HL-60 (cell line): ENCODE results near the gene SIGLEC8.
A peak's percentile ranks its signal among the peaks of the same experiment; 100 is the strongest.
"Not testable (repeated sequence)": the region's sequence is repeated elsewhere in the genome, so short reads cannot be mapped to it uniquely, and the experiment has no call there.

Experiments
- DNase-seq, 2 experiments: peaks; one replicate each; pipeline ENCODE4 v3.0.0-alpha.2; 2010 to 2020; ENCODE audit warnings: low read depth in 1 of 2, low spot score in 1 of 2
- H3K27ac ChIP-seq: fragments of 250-450 bp; sonication (Bioruptor Pico); replicated peaks from 2 replicates; pipeline ENCODE4 v1.5.1; 2020; ENCODE audit warnings: mild to moderate bottlenecking, moderate library complexity
- H3K27me3 ChIP-seq: fragments of 250-450 bp; sonication (Bioruptor Pico); 2 replicates; pipeline ENCODE4 v1.5.1; 2021; ENCODE audit warnings: mild to moderate bottlenecking, moderate library complexity; ENCODE audit not compliant: insufficient read depth, poor library complexity, severe bottlenecking
- H3K4me3 ChIP-seq: replicated peaks from 2 replicates; pipeline ENCODE4 v1.5.1; 2011; ENCODE audit warnings: mild to moderate bottlenecking, control low read depth, low read length; ENCODE audit not compliant: insufficient read depth
- CTCF ChIP-seq: IDR thresholded peaks from one replicate; pipeline ENCODE4 v1.5.1; 2011; ENCODE audit warnings: low read length, control low read depth, inconsistent platforms; ENCODE audit not compliant: insufficient read depth
- GABPA ChIP-seq: IDR thresholded peaks from 2 replicates; pipeline ENCODE4 v1.6.1; 2012; ENCODE audit warnings: low read depth
- POLR2AphosphoS5 ChIP-seq: IDR thresholded peaks from 2 replicates; pipeline ENCODE4 v1.6.1; 2012; ENCODE audit warnings: low read depth
- REST ChIP-seq: IDR thresholded peaks from 2 replicates; pipeline ENCODE4 v1.6.1; 2012; ENCODE audit warnings: low read depth; ENCODE audit not compliant: insufficient replicate concordance
- SPI1 ChIP-seq: IDR thresholded peaks from 2 replicates; pipeline ENCODE4 v1.6.1; 2012; ENCODE audit warnings: low read depth, mild to moderate bottlenecking, borderline replicate concordance

SIGLEC8 gene

GRCh38 chr19:51417810-51418157 is 40.5 kb downstream of the SIGLEC8 start:
- Histone ChIP-seq H3K27ac (peak overlapping the region; percentile 81), H3K27me3 (no peaks in the 10 kb centered on the region), H3K4me3 (no peak overlapping the region)
- DNase-seq, result no peak
- TF ChIP-seq CTCF (no peak), SPI1 (peak; percentile 75), POLR2AphosphoS5 (no peak; the same call in 1 of the 2 replicates)

GRCh38 chr19:51417107-51417809 is 41.0 kb downstream of the SIGLEC8 start, which contains the start of gene SIGLEC10:
SIGLEC10 (minus strand) TSS chr19:51417642; CDS start chr19:51417581, 61 bp downstream.
- Histone ChIP-seq H3K27ac (peak within 1 kb of the TSS; percentile 81), H3K4me3 (peak within 1 kb of the TSS; percentile 32), H3K27me3 (no peaks in the 10 kb centered on the region)
- peak; percentile 80 to 94 for DNase-seq
- TF ChIP-seq CTCF (no peak), REST (no peak), SPI1 (peak; percentile 66; the same call in 1 of the 2 replicates), GABPA (no peak), POLR2AphosphoS5 (peak; percentile 70; the same call in 1 of the 2 replicates)

- not testable (repeated sequence) for H3K4me3 ChIP-seq, H3K27me3 ChIP-seq, H3K27ac ChIP-seq, DNase-seq
Observed at GRCh38 chr19:51416422-51416821, 41.8 kb downstream of the SIGLEC8 start.

GRCh38 chr19:51415187-51415586 is 43.1 kb downstream of the SIGLEC8 start:
- no peak for DNase-seq
- H3K27ac ChIP-seq, result no peak overlapping the region
- no peaks in the 10 kb centered on the region for H3K27me3 ChIP-seq
- H3K4me3 ChIP-seq, result no peak overlapping the region
- TF ChIP-seq GABPA (no peak), SPI1 (no peak)

GRCh38 chr19:51410950-51411748 is 47.1 kb downstream of the SIGLEC8 start:
- no peaks in the 10 kb centered on the region for H3K27me3 ChIP-seq
- TF ChIP-seq REST, result no peak
- TF ChIP-seq POLR2AphosphoS5, result no peak
- no peak for TF ChIP-seq GABPA
- no peak for TF ChIP-seq CTCF
- no peak for TF ChIP-seq SPI1
- no peak overlapping the region for H3K27ac ChIP-seq
- DNase-seq, result no peak
- H3K4me3 ChIP-seq, result no peak overlapping the region
